Left renal cortex interstitium (tissue), 4 donors: ENCODE measurements around the gene PRRC1. TPM values are rescaled to one million over a fixed set of nuclear protein-coding genes. Genes with fewer than 3 reads are reported as not detected.
"Not testable (repeated sequence)": the region's sequence is repeated elsewhere in the genome, so short reads cannot be mapped to it uniquely, and the experiment has no call there.

Experiments
- DNase-seq, 4 donors: peaks; one replicate each; pipeline ENCODE4 v3.0.0-alpha.2; 2013; ENCODE audit warnings: low read depth in 4 of 4, low spot score in 2 of 4, missing footprints in 1 of 4
- polyA plus RNA-seq, 4 donors: library from polyadenylated mRNA; unstranded; fragments of 120-200 nt; gene quantifications; one replicate each; pipeline ENCODE4 v1.2.1, GENCODE V29; 2013; ENCODE audit not compliant: insufficient read length in 4 of 4

Gene PRRC1
- polyA plus RNA-seq, 4 donors: 74.0 to 88.1 (median 82.0) TPM

DNA sequence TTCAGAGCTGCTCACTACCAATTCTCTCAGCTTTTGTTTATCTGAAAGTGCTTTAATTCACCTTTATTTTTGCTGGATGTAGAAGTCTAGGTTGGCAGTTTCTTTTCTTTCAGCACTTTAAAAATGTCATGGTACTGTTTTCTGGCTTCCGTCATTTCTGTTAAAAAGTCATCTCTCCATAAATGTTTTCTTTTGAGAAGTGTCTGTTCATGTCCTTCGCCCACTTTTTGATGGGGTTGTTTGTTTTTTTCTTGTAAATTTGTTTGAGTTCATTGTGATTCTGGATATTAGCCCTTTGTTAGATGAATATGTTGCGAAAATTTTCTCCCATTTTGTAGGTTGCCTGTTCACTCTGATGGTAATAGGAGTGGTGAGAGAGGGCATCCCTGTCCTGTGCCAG is 23.1 kb downstream of the PRRC1 start:
- DNase-seq: not testable (repeated sequence)

DNA sequence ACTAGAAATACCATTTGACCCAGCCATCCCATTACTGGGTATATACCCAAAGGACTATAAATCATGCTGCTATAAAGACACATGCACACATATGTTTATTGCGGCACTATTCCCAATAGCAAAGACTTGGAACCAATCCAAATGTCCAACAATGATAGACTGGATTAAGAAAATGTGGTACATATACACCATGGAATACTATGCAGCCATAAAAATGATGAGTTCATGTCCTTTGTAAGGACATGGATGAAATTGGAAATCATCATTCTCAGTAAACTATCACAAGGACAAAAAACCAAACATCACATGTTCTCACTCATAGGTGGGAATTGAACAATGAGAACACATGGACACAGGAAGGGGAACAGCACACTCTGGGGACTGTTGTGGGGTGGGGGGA is 27.8 kb downstream of the PRRC1 start:
- DNase-seq: not testable (repeated sequence)

DNA sequence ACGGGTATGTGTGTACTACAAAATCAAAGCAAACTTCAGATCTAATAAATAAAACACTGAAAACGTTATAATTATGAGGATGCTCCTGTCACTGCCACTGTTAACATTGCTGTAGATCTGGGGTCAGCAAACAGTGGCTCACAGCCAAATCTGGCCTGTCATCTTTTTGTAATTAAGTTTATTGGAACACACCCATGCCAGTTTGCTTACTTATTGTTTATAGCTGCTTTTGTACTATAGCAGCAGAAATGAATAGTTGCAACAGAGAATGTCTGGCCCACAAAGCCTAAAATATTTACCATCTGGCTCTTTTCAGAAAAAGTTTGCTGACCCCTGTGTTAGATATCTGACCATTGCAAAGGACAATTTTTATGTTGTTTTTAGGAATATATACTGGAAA is 32.1 kb downstream of the PRRC1 start:
- no peak for DNase-seq

DNA sequence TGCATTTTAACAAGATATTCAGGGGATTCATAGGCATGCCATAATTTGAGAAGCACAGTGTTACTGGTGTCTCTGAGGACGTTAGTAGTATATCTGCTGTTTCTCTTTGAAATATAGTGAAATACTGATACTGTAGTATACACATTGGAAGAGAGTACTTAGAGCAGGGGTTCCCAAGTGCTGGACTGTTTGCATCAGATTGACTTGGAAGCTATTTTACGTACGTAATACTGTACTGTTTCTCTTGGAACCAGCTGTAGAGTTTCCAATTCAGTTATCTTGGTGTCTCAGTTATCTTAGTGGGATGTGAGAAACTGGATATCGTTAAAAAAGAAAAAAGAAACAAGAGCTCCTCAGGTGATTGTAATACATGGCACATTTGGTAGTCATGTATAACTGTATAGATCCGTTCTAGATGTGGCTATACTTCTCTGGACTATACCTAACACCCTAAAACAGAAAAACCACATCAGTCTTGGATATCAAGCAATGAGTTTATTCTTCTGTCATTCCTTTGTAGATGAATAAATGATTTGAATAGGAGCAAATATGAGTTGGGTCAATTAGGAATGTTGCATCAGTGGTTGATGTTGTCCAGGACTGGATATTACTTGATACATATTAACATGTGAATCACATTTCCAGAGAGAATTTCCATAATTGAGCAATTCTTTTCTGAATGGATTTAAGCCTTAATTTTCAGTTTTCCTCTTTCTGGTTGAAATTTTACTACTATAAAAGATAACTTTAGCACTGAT is 33.4 kb downstream of the PRRC1 start:
- no peak for DNase-seq

DNA sequence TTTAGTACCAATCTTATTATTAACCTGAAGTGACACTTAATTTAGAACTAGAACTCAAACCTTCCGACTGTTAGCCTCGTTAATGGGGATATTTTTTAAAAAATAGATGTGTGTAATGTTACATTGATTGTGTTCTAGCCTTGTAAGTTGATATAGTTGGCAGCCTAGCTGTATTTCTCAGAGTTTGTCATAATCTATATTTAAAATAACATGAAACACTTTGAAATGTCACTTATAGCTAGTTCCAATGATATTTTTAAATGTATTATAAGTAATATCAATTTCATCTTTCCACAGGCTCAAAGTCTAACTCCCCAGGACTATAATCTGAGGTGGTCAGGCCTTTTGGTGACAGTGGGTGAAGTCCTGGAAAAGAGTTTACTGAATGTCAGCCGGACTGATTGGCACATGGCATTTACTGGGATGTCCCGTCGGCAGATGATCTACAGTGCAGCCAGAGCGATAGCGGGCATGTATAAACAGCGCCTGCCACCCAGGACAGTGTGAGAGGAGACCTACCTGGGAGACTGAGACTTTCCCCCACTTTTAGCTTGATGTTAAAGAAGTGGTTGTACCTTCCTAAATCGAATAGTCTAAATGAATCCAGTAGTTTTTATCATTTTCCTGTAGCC is 34.1 kb downstream of the PRRC1 start:
- no peak for DNase-seq

DNA sequence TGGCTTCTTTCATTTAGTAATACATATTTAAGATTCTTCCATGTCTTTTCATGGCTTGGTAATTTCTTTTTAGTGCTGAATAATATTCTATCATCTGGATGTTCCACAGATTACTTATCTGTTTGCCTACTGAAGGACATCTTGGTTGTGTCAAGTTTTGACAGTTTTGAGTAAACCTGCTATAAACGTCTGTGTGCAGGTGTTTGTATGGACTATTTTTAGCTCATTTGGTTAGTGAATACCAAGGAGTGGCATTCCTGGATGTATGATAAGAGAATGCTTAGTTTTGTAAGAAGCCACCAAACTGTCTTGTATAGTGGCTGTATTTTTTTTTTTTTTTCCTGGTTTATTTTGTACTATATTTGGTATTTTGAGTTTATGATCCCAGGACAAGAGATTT is 38.4 kb downstream of the PRRC1 start:
- DNase-seq: no peak

DNA sequence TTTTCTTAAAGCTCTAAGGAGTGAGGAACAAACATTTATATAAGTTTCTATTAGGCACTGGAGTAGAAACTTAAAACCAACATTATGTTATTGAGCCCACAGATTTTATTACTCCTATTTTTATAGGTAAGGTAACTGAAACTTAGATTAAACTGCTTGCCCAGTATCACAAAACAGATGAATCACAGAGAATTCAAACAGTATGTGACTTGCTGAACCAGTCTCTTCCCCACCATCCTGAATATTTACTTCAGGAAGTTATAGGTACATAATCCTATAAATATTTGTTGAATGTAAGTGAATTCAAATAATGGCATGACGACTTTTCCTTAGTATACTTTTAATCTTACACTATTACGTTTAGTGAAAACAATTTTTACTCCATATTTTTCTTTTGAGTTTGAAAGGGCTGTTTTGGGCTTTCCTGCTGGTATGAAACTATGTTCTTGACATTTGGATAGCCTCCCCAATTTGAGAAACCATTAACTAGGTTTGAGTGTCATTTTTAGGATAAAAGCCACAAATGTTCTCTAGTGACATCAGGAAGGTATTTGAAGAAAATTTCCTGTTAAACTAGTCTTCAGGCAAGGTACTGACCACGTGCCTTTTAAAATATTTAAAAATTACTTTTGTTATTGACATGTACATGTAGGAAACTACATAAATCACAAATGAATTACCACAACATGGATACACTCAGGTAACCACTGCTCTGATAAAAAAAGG is 39.3 kb downstream of the PRRC1 start:
- DNase-seq: no peak

DNA sequence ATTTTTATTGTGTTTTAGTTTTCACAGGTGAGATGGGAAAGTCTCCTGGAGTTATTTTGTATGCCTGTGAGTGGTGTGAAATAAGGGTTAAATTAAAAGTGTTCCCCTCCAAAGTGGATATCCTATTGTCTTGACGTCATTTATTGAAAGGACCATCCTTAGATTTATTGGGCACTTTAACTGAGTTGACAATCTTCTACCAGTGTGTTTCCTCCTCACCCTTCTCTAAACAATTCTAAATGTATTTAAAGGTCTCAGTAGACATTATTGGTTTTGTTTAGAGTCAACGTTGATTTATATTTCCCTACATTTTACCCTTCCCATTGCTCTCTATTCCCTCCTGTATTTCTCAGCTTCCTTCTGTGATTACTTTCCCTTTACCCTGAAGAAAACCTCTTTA is 40.8 kb downstream of the PRRC1 start:
- no peak for DNase-seq

DNA sequence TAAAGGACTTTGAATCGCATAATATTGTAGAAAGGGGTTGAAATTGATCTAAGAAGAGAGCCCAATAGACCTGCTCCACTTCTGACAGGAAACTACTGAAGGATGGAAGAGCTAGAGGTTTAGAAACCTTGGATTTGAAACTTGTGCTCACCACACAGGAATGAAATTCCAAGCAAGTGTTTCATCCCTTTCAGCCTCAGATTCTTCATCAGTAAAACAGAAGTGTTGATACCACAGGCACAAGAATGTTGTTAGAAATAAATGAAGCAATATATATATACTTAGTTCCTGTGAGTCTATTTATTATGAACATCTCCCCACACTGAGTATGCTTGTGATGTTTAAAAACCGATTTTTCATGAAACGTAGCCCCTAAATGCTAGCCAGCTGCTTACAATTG is 43.8 kb downstream of the PRRC1 start:
- DNase-seq: no peak

DNA sequence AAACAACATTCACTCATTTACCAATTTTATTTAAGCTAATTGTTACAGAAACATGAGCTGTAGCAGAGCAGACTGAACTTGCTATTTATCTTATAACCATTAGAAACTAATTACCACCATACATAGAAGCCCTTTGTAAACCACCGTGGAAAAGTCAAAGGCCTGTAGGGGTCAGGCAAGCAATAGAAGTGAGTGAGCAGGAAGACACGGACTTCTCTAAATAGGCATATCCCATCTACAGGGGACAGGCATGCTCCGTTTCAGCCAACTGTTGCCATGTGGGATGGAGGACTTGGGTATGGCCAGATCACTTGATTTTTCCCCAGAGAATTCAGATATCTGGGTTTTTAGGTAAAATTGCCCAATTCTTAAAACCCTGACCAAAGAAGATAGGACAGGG is 44.8 kb downstream of the PRRC1 start:
- DNase-seq: peak in 1 of 4 donors; percentile 16

DNA sequence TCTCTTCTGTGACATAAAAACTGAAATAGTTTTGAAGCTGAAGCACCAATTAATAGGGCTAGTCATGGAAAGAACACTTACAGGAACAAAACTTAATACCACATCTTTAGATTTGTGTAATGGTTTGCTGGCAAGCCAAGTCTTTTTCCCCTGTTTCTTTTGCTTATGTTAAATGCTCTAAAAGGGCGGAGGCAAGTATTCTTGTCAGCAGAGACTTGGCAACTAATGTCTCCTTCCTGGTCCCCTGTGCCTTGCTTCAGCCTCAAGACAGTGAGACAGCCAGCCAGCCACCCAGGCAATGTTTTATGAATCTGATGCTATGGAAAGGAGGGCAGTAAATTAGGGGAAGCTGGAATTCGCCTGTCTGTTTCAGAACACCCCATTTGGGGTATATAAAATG is 45.7 kb downstream of the PRRC1 start:
- DNase-seq: no peak

DNA sequence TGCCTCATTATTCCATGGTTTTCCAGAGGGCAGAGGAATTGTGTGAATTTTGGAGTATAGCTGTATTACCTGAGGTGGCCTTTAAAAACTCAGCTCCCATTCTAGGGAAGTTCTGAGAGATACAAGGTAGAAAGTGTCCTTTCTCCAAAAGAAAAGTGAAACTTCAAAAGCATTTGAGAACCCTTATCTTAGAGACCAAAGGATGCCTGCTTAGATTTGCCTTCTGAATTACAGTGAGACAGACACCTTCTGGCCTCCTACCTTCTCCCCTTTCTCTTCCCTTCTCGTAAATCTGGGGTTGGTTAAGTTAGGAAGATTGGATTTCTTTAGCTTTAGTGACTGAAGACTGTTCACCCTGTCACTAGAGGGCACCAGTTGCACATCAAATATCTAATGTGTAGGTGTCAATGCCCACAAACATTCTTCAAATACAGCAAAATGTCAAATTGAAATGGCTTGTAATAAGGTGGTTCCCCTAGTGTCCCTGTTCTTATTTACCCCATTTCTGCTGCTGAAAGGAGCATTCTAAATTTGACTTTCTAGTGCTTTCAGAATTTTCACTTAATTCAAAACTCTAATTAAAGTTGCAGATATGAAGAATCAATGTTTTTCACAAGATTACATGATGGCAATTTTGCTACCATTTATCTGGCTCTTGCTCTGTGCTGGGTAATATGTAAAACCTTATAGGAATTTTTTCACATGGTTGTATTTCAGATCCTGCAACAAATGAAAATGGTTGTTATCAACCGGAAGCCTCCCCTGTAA is 46.7 kb downstream of the PRRC1 start:
- peak; percentile 46 to 53 (median 49) for DNase-seq

DNA sequence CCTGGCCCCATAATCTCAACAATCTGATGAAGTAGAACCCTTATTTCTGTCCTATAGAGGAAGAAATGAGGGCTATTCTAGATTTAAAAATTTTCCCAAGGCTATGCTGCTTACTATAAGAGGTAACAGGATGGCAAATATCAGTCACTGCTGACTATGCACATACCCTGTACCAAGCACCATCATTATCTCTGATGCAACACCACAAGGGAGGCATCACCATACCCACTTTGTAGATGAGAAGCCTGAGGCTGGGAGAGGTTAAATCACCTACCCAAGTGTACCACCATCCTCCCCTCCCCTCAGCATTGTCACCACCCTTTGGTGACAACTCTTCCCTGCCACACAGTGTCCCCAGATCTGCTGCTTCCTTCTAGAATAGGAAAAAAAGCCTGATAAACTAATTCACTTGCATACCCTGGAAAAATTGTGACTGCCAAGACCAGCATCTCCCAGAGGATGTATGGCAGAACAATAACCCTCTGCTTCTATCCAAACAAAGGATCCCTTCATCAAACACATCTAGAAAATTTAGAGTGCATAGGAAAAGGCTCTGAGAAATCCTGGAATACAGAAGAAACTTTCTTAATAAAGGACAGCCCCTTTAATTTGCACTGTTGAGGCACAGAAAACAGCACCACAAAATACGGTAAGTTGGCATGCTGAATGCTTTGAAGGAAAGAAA is 48.3 kb downstream of the PRRC1 start:
- no peak for DNase-seq

DNA sequence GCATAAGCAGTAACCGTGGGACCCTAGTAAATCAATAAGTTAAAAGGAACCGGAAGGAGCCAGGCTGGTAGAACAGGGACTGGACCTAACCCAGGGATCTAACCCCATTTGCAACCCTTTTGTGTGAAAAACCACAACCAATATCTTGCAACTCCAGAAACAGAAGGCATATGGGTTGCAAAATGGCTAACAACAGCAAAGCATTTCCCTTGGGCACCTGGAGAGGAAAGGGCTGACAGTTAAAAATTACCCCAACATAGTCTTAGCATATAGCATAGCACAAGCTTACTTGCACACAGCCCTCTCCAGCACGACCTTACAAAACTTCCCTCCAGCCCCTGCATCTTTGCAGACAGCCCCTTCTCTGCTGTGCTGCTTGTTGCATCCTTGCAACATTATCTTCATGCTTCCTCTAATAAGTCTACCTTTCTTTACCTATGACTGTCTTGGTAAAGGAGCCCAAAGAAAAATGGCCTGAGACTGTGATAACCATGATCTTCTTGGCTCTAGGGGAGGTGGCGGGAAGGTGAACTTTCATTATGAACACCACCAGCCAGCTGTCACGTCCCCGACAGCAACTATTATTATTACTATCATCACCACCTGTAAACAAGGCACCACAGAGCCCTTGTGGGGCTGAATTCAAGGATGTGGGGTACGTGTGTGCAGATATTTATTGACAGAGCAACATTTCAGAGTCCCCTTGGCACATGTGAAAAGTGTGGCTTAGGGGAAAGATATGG is 49.8 kb downstream of the PRRC1 start:
- no peak for DNase-seq

DNA sequence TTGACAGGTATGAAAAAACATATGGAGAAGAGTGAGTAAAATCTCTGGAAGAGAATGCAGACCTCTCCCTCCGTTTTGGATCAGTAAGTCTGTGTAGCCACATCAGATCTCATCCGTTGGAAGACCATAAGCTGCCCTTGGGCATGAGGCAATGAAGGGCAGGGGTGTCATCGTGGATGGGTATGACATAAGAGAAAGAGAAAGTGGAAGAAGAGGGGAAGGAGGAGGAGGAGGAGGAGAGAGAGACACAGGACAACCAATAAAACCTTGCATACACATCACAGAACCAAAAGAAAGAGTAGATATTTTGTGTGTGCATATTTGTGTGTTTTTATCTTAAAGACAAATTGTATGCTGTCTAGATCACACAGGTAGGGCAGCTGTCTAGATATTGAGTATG is 50.7 kb downstream of the PRRC1 start:
- DNase-seq: no peak

DNA sequence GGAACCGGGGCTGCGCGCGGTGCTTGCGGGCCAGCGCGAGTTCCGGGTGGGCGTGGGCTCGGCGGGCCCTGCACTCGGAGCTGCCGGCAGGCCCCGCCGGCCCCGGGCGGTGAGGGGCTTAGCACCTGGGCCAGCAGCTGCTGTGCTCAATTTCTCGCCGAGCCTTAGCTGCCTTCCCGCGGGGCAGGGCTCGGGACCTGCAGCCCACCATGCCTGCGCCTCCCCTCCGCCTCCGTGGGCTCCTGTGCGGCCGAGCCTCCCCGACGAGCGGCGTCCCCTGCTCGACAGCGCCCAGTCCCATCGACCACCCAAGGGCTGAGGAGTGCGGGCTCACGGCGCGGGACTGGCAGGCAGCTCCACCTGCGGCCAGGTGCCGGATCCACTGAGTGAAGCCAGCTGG is 52.0 kb downstream of the PRRC1 start:
- DNase-seq: not testable (repeated sequence)

DNA sequence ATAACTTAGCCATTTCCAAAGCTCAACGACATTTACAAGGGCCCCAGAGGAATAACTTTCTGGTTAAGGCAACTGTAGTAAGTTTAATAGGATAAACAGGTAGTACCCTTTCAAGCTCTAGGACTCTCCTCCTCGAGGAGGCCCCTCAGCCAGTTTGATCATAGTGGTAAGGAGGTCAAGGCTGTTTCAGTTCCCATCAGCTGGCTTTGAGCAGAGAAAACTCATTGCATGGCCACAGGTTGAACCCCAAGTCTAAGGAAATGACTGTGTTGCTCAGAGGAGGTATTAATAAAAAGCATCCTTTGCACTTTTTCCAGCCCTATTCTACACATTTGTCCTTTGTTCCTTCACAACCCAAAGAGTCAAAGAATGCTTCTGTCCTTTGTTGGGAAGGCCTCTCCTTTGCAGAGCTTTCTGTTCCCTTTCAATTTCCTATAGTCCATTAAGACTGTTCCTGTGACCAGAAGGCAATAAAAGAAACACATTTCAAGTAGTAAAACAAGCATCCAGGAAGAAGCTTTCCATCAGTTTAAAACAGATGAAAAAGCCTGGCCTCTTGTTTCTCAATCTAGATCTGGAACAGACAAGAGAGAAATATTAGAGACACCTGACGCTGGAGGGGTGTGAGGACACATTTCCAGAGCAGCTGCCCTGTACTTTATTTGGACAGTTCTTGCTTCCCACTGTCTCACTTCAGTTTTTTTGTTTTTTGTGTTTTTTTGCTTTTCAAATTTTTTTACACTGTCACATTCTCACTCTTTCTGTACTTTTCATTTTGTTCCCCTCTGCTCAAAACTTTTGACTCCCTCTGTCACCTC is 54.1 kb downstream of the PRRC1 start:
- no peak for DNase-seq

DNA sequence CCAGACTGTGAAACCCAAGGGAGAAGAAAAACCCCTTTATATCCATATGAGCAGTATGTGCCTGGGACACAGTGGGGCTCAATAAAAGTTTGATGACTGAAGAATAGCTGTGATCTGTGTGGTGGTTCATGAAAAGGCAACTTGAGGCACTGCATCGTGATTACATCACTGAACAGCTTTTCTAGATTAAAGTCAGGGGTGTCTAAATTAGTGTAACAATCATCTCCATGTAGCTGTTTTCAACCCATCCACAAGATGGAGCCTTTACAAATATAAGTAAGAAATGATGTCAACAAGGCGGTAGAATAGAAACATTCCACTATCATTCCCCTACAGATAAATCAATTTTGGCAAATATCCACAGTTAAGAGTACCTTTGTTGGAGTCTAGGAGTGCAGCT is 55.5 kb downstream of the PRRC1 start:
- no peak for DNase-seq
